HCT116 (cell line): ENCODE results near the gene SCGB1A1.

Experiments
- POLR2A ChIP-seq: IDR thresholded peaks from 2 replicates; pipeline ENCODE4 v1.7.0; 2011; ENCODE audit warnings: borderline replicate concordance; ENCODE audit not compliant: insufficient read depth, insufficient read length; ENCODE audit errors: extremely low read depth
- REST ChIP-seq: IDR thresholded peaks from 2 replicates; pipeline ENCODE4 v1.6.1; 2012; ENCODE audit warnings: low read depth

GRCh38 chr11:62464655-62465054 lies 45.8 kb downstream of the SCGB1A1 start:
- TF ChIP-seq POLR2A = no peak
- no peak for TF ChIP-seq REST
